ENCODE results near the gene FAM228A.
"Not testable (repeated sequence)": the region's sequence is repeated elsewhere in the genome, so short reads cannot be mapped to it uniquely, and the experiment has no call there.

FAM228A gene

DNA sequence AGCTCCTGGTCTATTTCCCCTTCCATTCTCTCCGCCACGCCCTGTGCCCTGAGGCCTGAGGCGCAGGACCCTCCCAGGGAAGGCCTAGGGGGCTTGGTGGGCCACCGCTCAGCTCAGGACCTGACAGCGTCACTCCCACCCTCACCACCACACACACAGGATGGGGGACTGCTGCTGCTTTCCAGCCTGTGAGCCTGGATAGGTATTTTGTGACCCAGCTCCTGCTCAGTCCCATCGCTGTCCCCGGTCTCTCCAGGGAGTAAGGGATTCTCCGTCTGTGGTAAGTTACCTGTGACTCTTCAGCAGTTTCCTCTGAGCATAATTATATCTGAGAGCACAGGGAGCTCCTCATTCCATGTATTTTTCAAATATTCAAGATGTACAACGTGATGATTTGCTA is 16.3 kb downstream of the FAM228A start:
- no peak for DNase-seq (ENCODE audit: low read depth in 2 of 2)

GRCh38 chr2:24191848-24192247 is 17.0 kb downstream of the FAM228A start:
- DNase-seq (ENCODE audit: low read depth in 2 of 2) = no peak

DNA sequence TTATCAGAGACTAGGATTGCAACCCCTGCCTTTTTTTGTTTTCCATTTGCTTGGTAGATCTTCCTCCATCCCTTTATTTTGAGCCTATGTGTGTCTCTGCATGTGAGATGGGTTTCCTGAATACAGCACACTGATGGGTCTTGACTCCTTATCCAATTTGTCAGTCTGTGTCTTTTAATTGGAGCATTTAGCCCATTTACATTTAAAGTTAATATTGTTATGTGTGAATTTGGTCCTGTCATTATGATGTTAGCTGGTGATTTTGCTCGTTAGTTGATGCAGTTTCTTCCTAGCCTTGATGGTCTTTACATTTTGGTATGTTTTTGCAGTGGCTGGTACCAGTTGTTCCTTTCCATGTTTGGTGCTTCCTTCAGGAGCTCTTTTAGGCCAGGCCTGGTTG is 22.4 kb downstream of the FAM228A start:
- not testable (repeated sequence) for DNase-seq (ENCODE audit: low read depth in 2 of 2)

- DNase-seq (ENCODE audit: low read depth in 2 of 2) = no peak
These were observed 25.2 kb downstream of the FAM228A start for GRCh38 chr2:24199968-24200590.

GRCh38 chr2:24200799-24201198 is 25.9 kb downstream of the FAM228A start:
- no peak for DNase-seq (ENCODE audit: low read depth in 2 of 2)

DNA sequence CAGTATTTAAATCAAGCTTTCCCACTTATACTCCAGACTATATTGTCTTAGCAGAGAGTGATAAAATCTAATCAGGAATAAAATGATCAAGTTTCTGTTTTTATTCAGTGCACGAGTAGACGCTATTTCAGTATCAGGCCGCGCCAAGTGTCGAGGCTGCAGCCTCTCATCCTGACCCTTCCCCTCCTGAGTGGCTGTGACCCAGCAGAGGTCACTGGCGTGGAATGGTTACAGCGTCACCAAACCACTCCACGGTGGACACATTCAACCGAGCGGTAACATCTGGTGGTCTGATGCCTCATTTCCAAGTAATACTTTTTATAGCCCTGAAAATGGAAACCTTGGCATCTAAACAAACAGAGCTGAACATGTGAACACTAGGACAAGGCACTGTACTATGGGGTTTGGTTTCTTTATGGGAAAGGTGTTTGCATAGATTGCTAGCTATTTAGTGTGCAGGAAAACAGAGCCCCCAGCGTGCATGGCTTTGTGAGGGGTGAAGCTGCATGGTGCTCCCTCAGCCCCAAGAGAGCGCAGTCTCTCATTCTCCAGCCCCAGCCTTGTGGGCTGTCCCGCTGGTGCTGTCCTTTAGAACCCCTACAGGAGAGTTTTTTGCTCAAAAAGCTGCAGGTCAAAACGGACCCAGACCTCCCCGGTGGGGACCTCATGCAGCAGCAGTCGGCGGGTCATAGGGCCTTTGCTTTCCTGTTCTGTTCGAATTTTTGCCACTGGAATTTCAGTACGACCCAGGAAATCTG is 28.4 kb downstream of the FAM228A start:
- DNase-seq (ENCODE audit: low read depth in 2 of 2) = no peak

- DNase-seq (ENCODE audit: low read depth in 2 of 2) = no peak
These were observed 28.9 kb downstream of the FAM228A start for GRCh38 chr2:24203787-24204150.

- DNase-seq (ENCODE audit: low read depth in 2 of 2) = no peak
These were observed 29.7 kb downstream of the FAM228A start for GRCh38 chr2:24204505-24204904.

- DNase-seq (ENCODE audit: low read depth in 2 of 2) = no peak
These were observed 30.3 kb downstream of the FAM228A start for GRCh38 chr2:24205131-24205530.

- DNase-seq (ENCODE audit: low read depth in 2 of 2) = no peak
These were observed 31.4 kb downstream of the FAM228A start for GRCh38 chr2:24206242-24206641.

DNA sequence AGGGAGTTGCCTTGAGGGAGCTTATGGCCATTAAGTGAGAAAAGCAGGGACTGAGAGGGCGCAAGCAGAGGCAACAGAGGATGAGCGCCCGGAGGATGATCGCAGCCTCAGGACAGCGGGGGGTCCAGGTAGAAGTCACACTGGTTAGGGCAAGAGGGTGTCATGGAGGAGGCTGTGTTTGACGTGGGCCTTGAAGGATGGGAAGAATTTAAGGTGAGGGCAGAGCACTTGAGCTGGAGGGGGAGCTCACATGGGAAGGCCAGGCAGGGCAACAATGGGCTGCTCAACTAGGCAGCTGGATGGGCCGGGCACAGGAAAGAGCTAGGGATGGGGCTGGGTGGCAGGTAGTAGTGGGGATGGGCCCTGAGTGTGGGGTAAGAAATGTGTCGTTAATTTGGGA is 31.9 kb downstream of the FAM228A start:
- no peak for DNase-seq (ENCODE audit: low read depth in 2 of 2)

- no peak for DNase-seq (ENCODE audit: low read depth in 2 of 2)
These were observed 32.5 kb downstream of the FAM228A start for GRCh38 chr2:24207359-24207758.

DNA sequence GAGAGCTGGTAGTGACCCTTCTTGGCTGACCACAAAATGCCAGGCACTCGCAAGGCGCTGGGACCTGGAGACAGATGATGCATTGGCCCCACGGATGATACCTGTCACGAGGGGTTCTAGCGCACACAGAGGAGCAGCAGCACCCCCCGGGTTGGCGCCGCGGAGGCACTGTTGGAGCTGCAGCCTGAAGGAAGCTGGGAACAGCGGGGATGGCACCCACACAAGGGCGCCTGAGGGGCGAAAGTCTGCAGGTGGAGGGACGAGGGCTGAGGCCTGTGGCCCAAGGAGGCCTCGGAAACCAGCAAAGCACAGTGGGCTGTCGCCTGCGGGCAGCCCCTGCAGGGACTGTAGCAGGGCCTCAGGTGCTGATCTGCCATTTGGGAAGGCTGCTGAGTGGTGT is 33.6 kb downstream of the FAM228A start:
- no peak for DNase-seq (ENCODE audit: low read depth in 2 of 2)

GRCh38 chr2:24209389-24210105 is 34.7 kb downstream of the FAM228A start:
- DNase-seq (ENCODE audit: low read depth in 2 of 2) = no peak

DNA sequence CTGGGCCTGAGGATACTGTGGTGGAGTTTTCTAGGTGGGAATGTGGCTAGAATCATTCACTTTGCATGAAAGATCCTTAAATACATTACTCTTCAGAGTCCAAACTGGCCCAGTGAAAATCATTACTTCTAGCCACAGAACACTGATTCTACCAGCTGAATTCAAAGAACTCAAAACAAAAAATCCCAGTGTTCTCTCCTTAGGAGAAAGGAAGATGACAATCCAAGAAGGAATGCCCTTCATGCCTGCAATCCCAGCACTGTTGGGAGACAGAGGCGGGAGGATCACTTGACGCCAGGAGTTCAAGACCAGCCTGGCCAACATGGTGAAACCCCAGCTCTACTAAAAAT is 35.2 kb downstream of the FAM228A start:
- no peak for DNase-seq (ENCODE audit: low read depth in 2 of 2)

GRCh38 chr2:24210723-24211122 is 35.9 kb downstream of the FAM228A start:
- no peak for DNase-seq (ENCODE audit: low read depth in 2 of 2)

GRCh38 chr2:24211408-24211807 is 36.6 kb downstream of the FAM228A start:
- DNase-seq (ENCODE audit: low read depth in 2 of 2) = no peak

DNA sequence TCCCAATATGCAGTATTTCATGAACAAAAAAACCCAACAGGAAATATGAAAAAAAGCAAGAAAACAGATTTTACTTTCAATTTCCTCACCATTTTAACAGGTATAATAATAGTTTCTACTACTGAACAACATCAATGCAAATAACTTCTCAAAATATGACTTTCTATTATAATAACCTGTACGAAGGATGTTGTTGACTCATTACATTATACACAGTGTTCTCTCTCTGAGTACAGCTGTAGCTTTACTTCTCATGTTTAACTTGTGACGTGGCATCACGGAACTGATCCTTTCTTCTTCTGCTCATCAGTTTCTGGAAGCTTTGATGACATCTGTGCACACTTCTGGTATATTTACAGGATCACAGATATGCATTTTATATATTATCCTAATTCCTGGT is 40.0 kb downstream of the FAM228A start:
- DNase-seq (ENCODE audit: low read depth in 2 of 2) = no peak

- no peak for DNase-seq (ENCODE audit: low read depth in 2 of 2)
These were observed 45.9 kb downstream of the FAM228A start for GRCh38 chr2:24220554-24221291.

DNA sequence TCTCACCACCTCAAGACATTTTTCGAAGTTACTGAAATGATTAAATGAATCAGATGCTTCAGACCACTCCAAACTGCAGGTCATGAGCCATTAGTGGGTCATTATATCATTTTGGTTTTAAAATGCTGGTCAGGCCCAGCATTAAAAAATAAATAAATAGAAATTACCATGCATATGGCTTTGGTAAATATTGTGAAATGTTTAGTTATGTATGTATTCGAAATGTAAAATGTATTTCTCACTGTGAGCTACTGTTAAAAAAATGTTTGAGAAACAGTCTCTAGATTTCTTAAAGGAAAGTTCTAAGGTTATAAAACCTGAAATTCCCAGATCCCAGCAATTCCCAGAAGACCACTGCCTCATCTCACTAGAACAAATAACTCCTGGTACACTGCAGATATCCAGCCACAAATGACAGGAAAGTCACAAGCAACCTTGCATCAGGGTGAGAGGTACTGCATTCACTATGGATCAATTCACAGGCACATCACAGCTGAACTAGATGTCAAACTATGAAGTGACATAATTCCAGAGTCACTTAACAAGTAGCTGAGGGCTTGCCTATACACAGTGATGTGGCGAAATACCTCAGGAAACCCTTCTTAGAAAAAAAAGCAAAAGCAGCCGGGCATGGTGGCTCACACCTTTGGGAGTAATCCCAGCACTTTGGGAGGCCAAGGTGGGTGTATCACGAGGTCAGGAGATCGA is 46.6 kb downstream of the FAM228A start:
- DNase-seq (ENCODE audit: low read depth in 2 of 2) = no peak

- DNase-seq (ENCODE audit: low read depth in 2 of 2) = no peak
These were observed 48.1 kb downstream of the FAM228A start for GRCh38 chr2:24222946-24223345.
